HG02970 (cell line): Measurements from ENCODE around the gene IFIT1.
"Not testable (repeated sequence)": the region's sequence is repeated elsewhere in the genome, so short reads cannot be mapped to it uniquely, and the experiment has no call there.

Experiments
- ATAC-seq: cut with Tn5 transposase; IDR thresholded peaks from one replicate; pipeline ENCODE4 v1.9.1; 2021; ENCODE audit warnings: mild to moderate bottlenecking, moderate library complexity, moderate number of reproducible peaks; ENCODE audit not compliant: unreplicated experiment, low FRiP score

The IFIT1 gene

GRCh38 chr10:89363729-89364442, 28.5 kb upstream of the IFIT1 start:
- ATAC-seq, result no peak

- ATAC-seq, result no peak
These were observed 27.9 kb upstream of the IFIT1 start for GRCh38 chr10:89364531-89364930.

GRCh38 chr10:89367529-89367928, 24.9 kb upstream of the IFIT1 start:
- ATAC-seq, result peak; percentile 57

- ATAC-seq, result no peak
These were observed 24.3 kb upstream of the IFIT1 start for GRCh38 chr10:89368129-89368528.

GRCh38 chr10:89369156-89370105, 23.0 kb upstream of the IFIT1 start:
- ATAC-seq, result no peak

- ATAC-seq, result no peak
These were observed 21.3 kb upstream of the IFIT1 start for GRCh38 chr10:89371079-89371478.

- no peak for ATAC-seq
These were observed 20.4 kb upstream of the IFIT1 start for GRCh38 chr10:89371987-89372386.

- no peak for ATAC-seq
These were observed 18.3 kb upstream of the IFIT1 start for GRCh38 chr10:89373916-89374711.

GRCh38 chr10:89374713-89375141, 17.7 kb upstream of the IFIT1 start:
- no peak for ATAC-seq

- ATAC-seq, result no peak
These were observed 14.5 kb upstream of the IFIT1 start, which contains the start of gene IFIT1B for GRCh38 chr10:89377705-89378637. Gene IFIT1B, plus strand, starts transcription at chr10:89378056. Its CDS starts 80 bp downstream, at chr10:89378136.

GRCh38 chr10:89379103-89379502, 13.3 kb upstream of the IFIT1 start:
- ATAC-seq, result no peak

- no peak for ATAC-seq
These were observed 9.7 kb upstream of the IFIT1 start for GRCh38 chr10:89382757-89383156.

GRCh38 chr10:89384474-89385340, 7.7 kb upstream of the IFIT1 start:
- no peak for ATAC-seq

- ATAC-seq, result no peak
These were observed 3.6 kb upstream of the IFIT1 start for GRCh38 chr10:89388806-89389205.

- no peak for ATAC-seq
These were observed 3.2 kb upstream of the IFIT1 start for GRCh38 chr10:89389254-89389653.

GRCh38 chr10:89390476-89391225, 1.8 kb upstream of the IFIT1 start:
- ATAC-seq, result no peak

GRCh38 chr10:89391226-89391576, 1.2 kb upstream of the IFIT1 start:
- ATAC-seq, result not testable (repeated sequence)

GRCh38 chr10:89392974-89393373, 551 bp downstream of the IFIT1 start:
- ATAC-seq, result no peak
